Measurements from ENCODE around the gene SIRT7. TPM values are rescaled to one million over a fixed set of nuclear protein-coding genes. Genes with fewer than 3 reads are reported as not detected.
A peak's percentile ranks its signal among the peaks of the same experiment; 100 is the strongest.

Gene SIRT7
- total RNA-seq, 6 experiments from 2014 or later: 16.2 to 20.7 (median 18.5) TPM

GRCh38 chr17:81909966-81910839 is 7.8 kb downstream of the SIRT7 start:
- Mint-ChIP-seq H3K4me3 (peak overlapping the region; percentile 93), H3K27ac (peak overlapping the region; percentile 66), H3K36me3 (ENCODE audit: low read depth) (peaks cover 20% of the 10 kb centered on the region), H3K4me1 (ENCODE audit: low read depth) (no peaks in the 10 kb centered on the region), H3K9me3 (no peaks in the 10 kb centered on the region), H3K27me3 (ENCODE audit: insufficient read depth) (no peaks in the 10 kb centered on the region)
- no peak for DNase-seq
- TF ChIP-seq CTCF (IDR thresholded peaks at IDR 0.05): no peak

GRCh38 chr17:81909231-81909630 is 8.7 kb downstream of the SIRT7 start:
- no peaks in the 10 kb centered on the region for H3K27me3 Mint-ChIP-seq (ENCODE audit: insufficient read depth)
- no peak for TF ChIP-seq CTCF (IDR thresholded peaks at IDR 0.05)
- H3K4me1 Mint-ChIP-seq (ENCODE audit: low read depth): no peaks in the 10 kb centered on the region
- H3K36me3 Mint-ChIP-seq (ENCODE audit: low read depth): peaks cover 17% of the 10 kb centered on the region
- no peak overlapping the region for H3K27ac Mint-ChIP-seq
- H3K4me3 Mint-ChIP-seq: no peak overlapping the region
- no peaks in the 10 kb centered on the region for H3K9me3 Mint-ChIP-seq
- DNase-seq: no peak

- H3K36me3 Mint-ChIP-seq (ENCODE audit: low read depth): peaks cover 17% of the 10 kb centered on the region
- no peak overlapping the region for H3K4me3 Mint-ChIP-seq
- TF ChIP-seq CTCF (IDR thresholded peaks at IDR 0.05): no peak
- H3K27me3 Mint-ChIP-seq (ENCODE audit: insufficient read depth): no peaks in the 10 kb centered on the region
- H3K9me3 Mint-ChIP-seq: no peaks in the 10 kb centered on the region
- DNase-seq: no peak
- H3K27ac Mint-ChIP-seq: no peak overlapping the region
- no peaks in the 10 kb centered on the region for H3K4me1 Mint-ChIP-seq (ENCODE audit: low read depth)
These were observed 9.2 kb downstream of the SIRT7 start for GRCh38 chr17:81908793-81909192.

- no peaks in the 10 kb centered on the region for H3K9me3 Mint-ChIP-seq
- H3K4me1 Mint-ChIP-seq (ENCODE audit: low read depth): no peaks in the 10 kb centered on the region
- H3K27ac Mint-ChIP-seq: no peak overlapping the region
- DNase-seq: no peak
- peak; percentile 35 for TF ChIP-seq CTCF (IDR thresholded peaks at IDR 0.05)
- no peak overlapping the region for H3K4me3 Mint-ChIP-seq
- H3K36me3 Mint-ChIP-seq (ENCODE audit: low read depth): peaks cover 5% of the 10 kb centered on the region
- H3K27me3 Mint-ChIP-seq (ENCODE audit: insufficient read depth): no peaks in the 10 kb centered on the region
These were observed 10.5 kb downstream of the SIRT7 start for GRCh38 chr17:81907219-81908145.

GRCh38 chr17:81906476-81907218 is 11.3 kb downstream of the SIRT7 start:
- H3K4me3 Mint-ChIP-seq: no peak overlapping the region
- DNase-seq: no peak
- no peaks in the 10 kb centered on the region for H3K36me3 Mint-ChIP-seq (ENCODE audit: low read depth)
- TF ChIP-seq CTCF (IDR thresholded peaks at IDR 0.05): peak; percentile 38
- no peaks in the 10 kb centered on the region for H3K27me3 Mint-ChIP-seq (ENCODE audit: insufficient read depth)
- H3K4me1 Mint-ChIP-seq (ENCODE audit: low read depth): no peaks in the 10 kb centered on the region
- no peaks in the 10 kb centered on the region for H3K9me3 Mint-ChIP-seq
- no peak overlapping the region for H3K27ac Mint-ChIP-seq
